OCI-M1 (cell line): Measurements from ENCODE around the gene NDUFA6.

ENCODE experiments used
- DNase-seq: peaks from one replicate; lab custom pipeline; 2025; lab: John Stamatoyannopoulos, UW

Gene NDUFA6

GRCh38 chr22:42070517-42071422, 19.8 kb downstream of the NDUFA6 start, which contains the start of gene NAGA:
TSS of gene NAGA (minus strand) at chr22:42070812. CDS start at chr22:42070297, 515 bp downstream.
- peak; percentile 99 for DNase-seq

- peak; percentile 78 for DNase-seq
Observed at GRCh38 chr22:42069801-42070516, 20.6 kb downstream of the NDUFA6 start.

- no peak for DNase-seq
Observed at GRCh38 chr22:42068291-42068690, 22.3 kb downstream of the NDUFA6 start.

GRCh38 chr22:42067671-42068251, 22.8 kb downstream of the NDUFA6 start:
- no peak for DNase-seq

- no peak for DNase-seq
Observed at GRCh38 chr22:42066937-42067336, 23.6 kb downstream of the NDUFA6 start.

- no peak for DNase-seq
Observed at GRCh38 chr22:42066126-42066761, 24.3 kb downstream of the NDUFA6 start.

- DNase-seq = no peak
Observed at GRCh38 chr22:42065438-42066125, 25.0 kb downstream of the NDUFA6 start.

GRCh38 chr22:42064629-42065028, 25.9 kb downstream of the NDUFA6 start:
- no peak for DNase-seq

GRCh38 chr22:42062506-42063170, 27.9 kb downstream of the NDUFA6 start:
- DNase-seq = no peak

GRCh38 chr22:42061041-42061440, 29.5 kb downstream of the NDUFA6 start:
- DNase-seq = no peak

- no peak for DNase-seq
Observed at GRCh38 chr22:42060489-42060888, 30.1 kb downstream of the NDUFA6 start.

GRCh38 chr22:42056757-42057511, 33.6 kb downstream of the NDUFA6 start:
- DNase-seq = peak; percentile 9

- DNase-seq = no peak
Observed at GRCh38 chr22:42052765-42053164, 37.8 kb downstream of the NDUFA6 start.

- DNase-seq = no peak
Observed at GRCh38 chr22:42050641-42051180, 39.9 kb downstream of the NDUFA6 start.

- DNase-seq = no peak
Observed at GRCh38 chr22:42041784-42042183, 48.8 kb downstream of the NDUFA6 start.

GRCh38 chr22:42039271-42039670, 51.3 kb downstream of the NDUFA6 start:
- DNase-seq = no peak
